SJCRH30 (cell line): ENCODE data around the gene ABLIM3. TPM values are rescaled to one million over a fixed set of nuclear protein-coding genes. Genes with fewer than 3 reads are reported as not detected.

Experiments
- DNase-seq, 2 experiments: peaks; one replicate each; pipeline ENCODE4 v3.0.0-alpha.2; 2015 to 2020
- H3K27ac ChIP-seq: fragments of 250-450 bp; sonication (Bioruptor Pico); 2 replicates; pipeline ENCODE4 v1.5.1; 2020; ENCODE audit warnings: mild to moderate bottlenecking, moderate library complexity
- H3K27me3 ChIP-seq: fragments of 250-450 bp; sonication (Bioruptor Pico); 2 replicates; pipeline ENCODE4 v1.5.1; 2020; ENCODE audit warnings: mild to moderate bottlenecking, moderate library complexity
- H3K36me3 ChIP-seq: fragments of 250-450 bp; sonication (Bioruptor Pico); 2 replicates; pipeline ENCODE4 v1.5.1; 2020; ENCODE audit warnings: mild to moderate bottlenecking, moderate library complexity
- H3K4me1 ChIP-seq: fragments of 250-450 bp; sonication (Bioruptor Pico); 2 replicates; pipeline ENCODE4 v1.5.1; 2020; ENCODE audit warnings: mild to moderate bottlenecking, moderate library complexity
- H3K4me3 ChIP-seq: fragments of 250-450 bp; sonication (Bioruptor Pico); 2 replicates; pipeline ENCODE4 v1.5.1; 2020; ENCODE audit warnings: mild to moderate bottlenecking, moderate library complexity
- H3K9me3 ChIP-seq: fragments of 250-450 bp; sonication (Bioruptor Pico); replicated peaks from 2 replicates; pipeline ENCODE4 v1.5.1; 2020; ENCODE audit warnings: mild to moderate bottlenecking, moderate library complexity
- total RNA-seq: library from RNA; depleted of rRNA; stranded (reverse); fragments of >200 nt; shearing (Covaris generic); gene quantifications from 2 replicates; pipeline ENCODE4 v1.2.3, GENCODE V29; 2014

ABLIM3 gene
- total RNA-seq, 1 experiment from 2014 or later = 0.10 TPM

- no peaks in the 10 kb centered on the region; the same call in 1 of the 2 replicates for H3K9me3 ChIP-seq
- no peaks in the 10 kb centered on the region for H3K4me1 ChIP-seq
- H3K4me3 ChIP-seq = no peak overlapping the region
- peaks cover under 1% of the 10 kb centered on the region; the same call in 1 of the 2 replicates for H3K27me3 ChIP-seq
- no peak overlapping the region for H3K27ac ChIP-seq
- no peak for DNase-seq
- H3K36me3 ChIP-seq = no peaks in the 10 kb centered on the region
Observed at GRCh38 chr5:149141957-149142851, 911 bp downstream of the ABLIM3 start.

GRCh38 chr5:149143470-149143869 is 2.2 kb downstream of the ABLIM3 start:
- Histone ChIP-seq H3K9me3 (no peaks in the 10 kb centered on the region; the same call in 1 of the 2 replicates), H3K4me1 (no peaks in the 10 kb centered on the region), H3K4me3 (no peak overlapping the region), H3K36me3 (no peaks in the 10 kb centered on the region), H3K27me3 (no peaks in the 10 kb centered on the region), H3K27ac (no peak overlapping the region)
- no peak for DNase-seq

- Histone ChIP-seq H3K9me3 (no peaks in the 10 kb centered on the region; the same call in 1 of the 2 replicates), H3K27ac (no peak overlapping the region), H3K27me3 (no peaks in the 10 kb centered on the region), H3K4me3 (no peak overlapping the region), H3K4me1 (no peaks in the 10 kb centered on the region), H3K36me3 (no peaks in the 10 kb centered on the region)
- DNase-seq = no peak
Observed at GRCh38 chr5:149144637-149145036, 3.3 kb downstream of the ABLIM3 start.

DNA sequence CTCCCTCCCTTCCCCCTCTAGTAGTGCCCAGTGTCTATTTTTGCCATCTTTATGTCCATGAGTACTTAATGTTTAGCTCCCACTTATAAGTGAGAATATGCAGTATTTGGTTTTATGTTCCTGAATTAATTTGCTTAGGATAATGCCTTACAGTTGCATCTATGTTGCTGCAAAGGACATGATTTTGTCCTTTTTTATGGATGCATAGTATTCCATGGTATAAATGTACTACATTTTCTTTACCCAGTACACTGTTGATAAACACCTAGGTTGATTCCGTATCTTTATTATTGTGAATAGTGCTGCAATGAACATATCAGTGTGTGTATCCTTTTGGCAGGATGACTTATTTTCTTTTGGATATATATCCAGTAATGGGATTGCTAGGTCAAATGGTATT is 3.8 kb downstream of the ABLIM3 start:
- no peak overlapping the region for H3K27ac ChIP-seq
- H3K36me3 ChIP-seq = no peaks in the 10 kb centered on the region
- H3K9me3 ChIP-seq = no peaks in the 10 kb centered on the region; the same call in 1 of the 2 replicates
- no peak overlapping the region for H3K4me3 ChIP-seq
- no peaks in the 10 kb centered on the region for H3K27me3 ChIP-seq
- DNase-seq = no peak
- no peaks in the 10 kb centered on the region for H3K4me1 ChIP-seq

GRCh38 chr5:149147676-149148075 is 6.4 kb downstream of the ABLIM3 start:
- Histone ChIP-seq H3K4me1 (peaks cover 6% of the 10 kb centered on the region), H3K27ac (no peak overlapping the region), H3K4me3 (no peak overlapping the region), H3K9me3 (peaks cover 2% of the 10 kb centered on the region; the same call in 1 of the 2 replicates), H3K27me3 (no peaks in the 10 kb centered on the region), H3K36me3 (no peaks in the 10 kb centered on the region)
- no peak for DNase-seq

- Histone ChIP-seq H3K9me3 (peaks cover 2% of the 10 kb centered on the region; the same call in 1 of the 2 replicates), H3K4me3 (no peak overlapping the region), H3K27ac (no peak overlapping the region), H3K27me3 (no peaks in the 10 kb centered on the region), H3K36me3 (no peaks in the 10 kb centered on the region), H3K4me1 (peaks cover 6% of the 10 kb centered on the region)
- no peak for DNase-seq
Observed at GRCh38 chr5:149149942-149150341, 8.6 kb downstream of the ABLIM3 start.

GRCh38 chr5:149150457-149150856 is 9.2 kb downstream of the ABLIM3 start:
- no peak for DNase-seq
- no peaks in the 10 kb centered on the region for H3K36me3 ChIP-seq
- no peaks in the 10 kb centered on the region for H3K27me3 ChIP-seq
- peaks cover 6% of the 10 kb centered on the region for H3K4me1 ChIP-seq
- H3K4me3 ChIP-seq = no peak overlapping the region
- H3K27ac ChIP-seq = no peak overlapping the region
- peaks cover 2% of the 10 kb centered on the region; the same call in 1 of the 2 replicates for H3K9me3 ChIP-seq

DNA sequence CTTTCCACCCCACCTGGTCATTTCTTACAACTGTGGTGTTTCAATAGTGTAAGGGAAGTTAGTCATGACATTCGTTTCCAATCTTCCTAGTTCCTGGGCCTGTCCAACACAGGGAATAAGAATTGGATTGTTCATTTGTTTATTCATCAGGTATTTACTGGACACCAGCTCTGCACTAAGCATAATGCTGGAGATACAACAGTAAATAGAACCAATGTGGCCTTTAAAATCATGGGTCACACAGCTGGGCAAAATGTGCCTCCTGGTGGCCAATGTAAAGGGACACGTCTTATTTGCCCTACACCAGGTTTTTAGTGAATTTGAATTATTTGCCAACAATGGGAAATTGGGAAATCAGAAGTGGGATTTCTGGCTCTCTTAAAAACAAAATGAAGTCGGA is 10.4 kb downstream of the ABLIM3 start:
- Histone ChIP-seq H3K4me3 (no peak overlapping the region), H3K4me1 (peaks cover 6% of the 10 kb centered on the region), H3K27me3 (0 out of 2 replicates have a peak, but pooled peaks cover 3% of the 10 kb centered on the region), H3K36me3 (no peaks in the 10 kb centered on the region), H3K9me3 (0 out of 2 replicates have a peak, but pooled peaks cover 2% of the 10 kb centered on the region), H3K27ac (no peak overlapping the region)
- no peak for DNase-seq

GRCh38 chr5:149152317-149152746 is 11.0 kb downstream of the ABLIM3 start:
- H3K4me1 ChIP-seq = peaks cover 6% of the 10 kb centered on the region
- no peak overlapping the region for H3K27ac ChIP-seq
- DNase-seq = no peak

GRCh38 chr5:149153193-149153750 is 12.0 kb downstream of the ABLIM3 start:
- H3K27me3 ChIP-seq = 0 out of 2 replicates have a peak, but pooled peaks cover 3% of the 10 kb centered on the region
- H3K27ac ChIP-seq = no peak overlapping the region
- H3K9me3 ChIP-seq = 0 out of 2 replicates have a peak, but pooled peaks cover 2% of the 10 kb centered on the region
- no peak for DNase-seq
- no peak overlapping the region for H3K4me3 ChIP-seq
- H3K4me1 ChIP-seq = peaks cover 6% of the 10 kb centered on the region
- no peaks in the 10 kb centered on the region for H3K36me3 ChIP-seq

More at GRCh38 chr5:149152317-149152746, 11.0 kb downstream of the ABLIM3 start:
- Histone ChIP-seq H3K4me3 (no peak overlapping the region), H3K9me3 (0 out of 2 replicates have a peak, but pooled peaks cover 2% of the 10 kb centered on the region), H3K36me3 (no peaks in the 10 kb centered on the region), H3K27me3 (0 out of 2 replicates have a peak, but pooled peaks cover 3% of the 10 kb centered on the region)

DNA sequence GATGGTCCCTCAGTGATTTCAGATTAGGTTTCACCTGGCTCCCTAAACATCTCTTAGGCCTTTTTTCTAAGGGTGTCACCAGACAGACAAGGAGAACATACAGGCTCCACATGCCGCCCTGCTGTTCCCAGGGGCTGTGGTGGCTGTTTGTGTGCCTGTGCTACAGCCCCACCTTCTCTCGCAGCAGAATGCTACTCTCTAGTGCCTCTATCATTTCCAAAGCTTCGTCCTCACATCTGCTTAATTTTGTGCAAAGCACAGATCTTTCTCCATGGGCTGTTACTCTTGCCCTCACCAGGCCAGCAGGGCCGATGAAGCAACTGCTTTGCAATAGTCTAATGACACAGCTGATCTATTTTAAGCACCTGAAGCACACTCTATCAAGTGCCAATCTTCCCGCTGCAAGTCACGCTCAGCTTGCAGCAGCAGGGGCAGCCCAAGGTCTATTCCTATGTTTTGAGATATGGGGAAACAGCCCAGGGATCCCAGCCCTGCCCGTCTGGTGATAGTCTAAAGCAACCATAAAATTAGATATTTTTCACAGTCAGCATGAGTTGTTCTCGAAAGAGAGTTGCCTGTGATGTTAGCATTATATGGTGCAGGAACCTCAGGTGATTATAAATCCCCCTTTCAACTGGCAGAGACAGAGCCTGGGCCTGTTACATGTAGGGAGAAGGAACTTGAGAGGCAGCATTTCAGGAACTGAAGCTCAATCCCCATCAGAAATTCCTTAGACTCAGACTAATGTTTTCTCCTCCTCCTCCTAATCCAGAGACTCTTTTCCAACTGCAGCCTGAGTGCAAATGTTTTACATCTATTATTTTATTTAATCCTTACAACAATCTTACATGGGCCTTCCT is 12.7 kb downstream of the ABLIM3 start:
- Histone ChIP-seq H3K4me3 (no peak overlapping the region), H3K36me3 (no peaks in the 10 kb centered on the region), H3K27ac (no peak overlapping the region), H3K4me1 (peaks cover 6% of the 10 kb centered on the region), H3K9me3 (0 out of 2 replicates have a peak, but pooled peaks cover 2% of the 10 kb centered on the region), H3K27me3 (0 out of 2 replicates have a peak, but pooled peaks cover 3% of the 10 kb centered on the region)
- no peak for DNase-seq

- Histone ChIP-seq H3K9me3 (0 out of 2 replicates have a peak, but pooled peaks cover 2% of the 10 kb centered on the region), H3K4me3 (no peak overlapping the region), H3K36me3 (no peaks in the 10 kb centered on the region), H3K27me3 (0 out of 2 replicates have a peak, but pooled peaks cover 3% of the 10 kb centered on the region), H3K4me1 (peaks cover 6% of the 10 kb centered on the region), H3K27ac (no peak overlapping the region)
- DNase-seq = no peak
Observed at GRCh38 chr5:149154650-149155049, 13.4 kb downstream of the ABLIM3 start.

DNA sequence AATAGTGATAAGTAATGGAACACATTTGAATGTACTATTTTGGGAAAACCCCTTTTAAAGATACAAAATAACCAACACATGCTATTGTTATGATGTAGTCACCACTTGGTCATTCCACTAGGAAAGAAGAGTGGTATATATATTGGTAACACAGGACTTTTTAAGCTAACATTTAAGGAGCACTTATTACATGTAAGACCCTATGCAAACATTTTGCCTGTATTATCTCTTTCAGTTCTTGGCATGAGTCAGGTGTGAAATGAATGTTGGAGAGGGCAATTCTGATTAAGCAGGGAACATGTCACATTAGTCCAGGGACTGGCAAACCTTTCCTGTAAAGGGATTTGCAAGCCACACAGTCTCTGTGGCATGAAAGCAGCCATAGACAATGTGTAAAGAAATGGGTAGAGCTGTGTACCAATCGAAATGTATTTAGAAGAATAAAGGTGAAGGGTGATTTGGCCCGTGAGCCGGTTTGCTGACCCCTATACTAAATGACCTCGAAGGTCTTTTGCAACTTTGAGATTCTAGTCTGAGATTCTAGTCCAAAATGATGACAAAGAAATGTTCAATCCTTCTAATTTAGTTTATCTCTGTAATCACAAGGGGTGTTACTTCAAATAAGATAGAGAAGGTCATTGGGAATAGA is 15.3 kb downstream of the ABLIM3 start:
- H3K27ac ChIP-seq = no peak overlapping the region
- H3K27me3 ChIP-seq = 0 out of 2 replicates have a peak, but pooled peaks cover 3% of the 10 kb centered on the region
- H3K9me3 ChIP-seq = no peaks in the 10 kb centered on the region
- no peak for DNase-seq
- peaks cover 6% of the 10 kb centered on the region for H3K4me1 ChIP-seq
- H3K36me3 ChIP-seq = no peaks in the 10 kb centered on the region
- no peak overlapping the region for H3K4me3 ChIP-seq

DNA sequence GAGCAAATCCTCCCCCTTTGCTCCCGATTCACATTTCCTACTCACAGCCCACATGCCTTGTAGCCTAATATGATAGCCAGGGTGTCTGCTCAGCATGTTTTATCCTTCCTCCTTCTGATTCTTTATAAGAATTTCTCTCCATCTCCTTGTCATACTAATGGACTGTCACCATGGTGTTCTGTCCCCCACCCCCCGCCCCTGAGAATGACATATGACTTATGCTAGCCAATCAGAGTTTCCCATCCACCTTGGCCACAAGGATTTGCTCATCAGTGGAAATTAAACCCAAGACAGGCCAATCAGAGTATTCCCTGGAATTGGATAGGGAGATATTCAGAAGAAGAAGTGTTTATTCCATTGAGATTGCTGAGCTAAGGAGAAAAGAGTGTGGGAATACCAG is 16.0 kb downstream of the ABLIM3 start:
- Histone ChIP-seq H3K4me1 (peaks cover 2% of the 10 kb centered on the region), H3K27ac (no peak overlapping the region), H3K9me3 (no peaks in the 10 kb centered on the region), H3K27me3 (0 out of 2 replicates have a peak, but pooled peaks cover 3% of the 10 kb centered on the region), H3K36me3 (no peaks in the 10 kb centered on the region), H3K4me3 (no peak overlapping the region)
- DNase-seq = no peak
